GM12874 (cell line): ENCODE data around the gene SCN5A.

ENCODE experiments used
- CTCF ChIP-seq: IDR thresholded peaks from 2 replicates; pipeline ENCODE4 v1.5.1; 2011; ENCODE audit warnings: low read depth, mild to moderate bottlenecking, control low read depth, low read length, moderate library complexity; ENCODE audit not compliant: insufficient read depth

SCN5A gene

GRCh38 chr3:38622336-38622735 lies 27.2 kb downstream of the SCN5A start:
- no peak for TF ChIP-seq CTCF

GRCh38 chr3:38620236-38620635 lies 29.3 kb downstream of the SCN5A start:
- TF ChIP-seq CTCF: no peak

GRCh38 chr3:38618343-38618742 lies 31.1 kb downstream of the SCN5A start:
- no peak for TF ChIP-seq CTCF

GRCh38 chr3:38617586-38617985 lies 31.9 kb downstream of the SCN5A start:
- no peak for TF ChIP-seq CTCF

GRCh38 chr3:38617137-38617536 lies 32.4 kb downstream of the SCN5A start:
- TF ChIP-seq CTCF: no peak

GRCh38 chr3:38616658-38617057 lies 32.8 kb downstream of the SCN5A start:
- no peak for TF ChIP-seq CTCF

GRCh38 chr3:38616111-38616510 lies 33.4 kb downstream of the SCN5A start:
- no peak for TF ChIP-seq CTCF
